Stimulated activated CD8-positive, alpha-beta memory T cell treated with anti-CD3 and anti-CD28 coated beads, Interleukin-4, amount 100 ng/mL, for 1 hour (primary cell): ENCODE results near the gene DLGAP1.
"Not testable (repeated sequence)": the region's sequence is repeated elsewhere in the genome, so short reads cannot be mapped to it uniquely, and the experiment has no call there.

Source experiments
- DNase-seq, 2 donors: peaks; one replicate each; pipeline ENCODE4 v3.0.0-alpha.2; 2020; ENCODE audit warnings: low read depth in 2 of 2, low spot score in 1 of 2

DLGAP1 gene

GRCh38 chr18:3667255-3668137 lies 787.6 kb downstream of the DLGAP1 start:
- no peak for DNase-seq

- DNase-seq: no peak
Observed at GRCh38 chr18:3666526-3667254, 788.4 kb downstream of the DLGAP1 start.

GRCh38 chr18:3665780-3666525 lies 789.2 kb downstream of the DLGAP1 start:
- peak; percentile 39 to 57 for DNase-seq

- no peak for DNase-seq
Observed at GRCh38 chr18:3665204-3665603, 789.9 kb downstream of the DLGAP1 start.

- DNase-seq: no peak
Observed at GRCh38 chr18:3664563-3665178, 790.4 kb downstream of the DLGAP1 start.

GRCh38 chr18:3663870-3664512 lies 791.1 kb downstream of the DLGAP1 start:
- DNase-seq: no peak

- no peak for DNase-seq
Observed at GRCh38 chr18:3661989-3662388, 793.1 kb downstream of the DLGAP1 start.

GRCh38 chr18:3660739-3661515 lies 794.2 kb downstream of the DLGAP1 start:
- no peak for DNase-seq

- no peak for DNase-seq
Observed at GRCh38 chr18:3658529-3658928, 796.6 kb downstream of the DLGAP1 start.

GRCh38 chr18:3655254-3656050 lies 799.7 kb downstream of the DLGAP1 start:
- no peak for DNase-seq

- DNase-seq: no peak
Observed at GRCh38 chr18:3654442-3655253, 800.5 kb downstream of the DLGAP1 start.

GRCh38 chr18:3653851-3654441 lies 801.2 kb downstream of the DLGAP1 start:
- DNase-seq: no peak

- DNase-seq: no peak
Observed at GRCh38 chr18:3653263-3653850, 801.8 kb downstream of the DLGAP1 start.

- no peak for DNase-seq
Observed at GRCh38 chr18:3652380-3653262, 802.5 kb downstream of the DLGAP1 start.

- DNase-seq: no peak
Observed at GRCh38 chr18:3651266-3651665, 803.8 kb downstream of the DLGAP1 start.

- DNase-seq: not testable (repeated sequence)
Observed at GRCh38 chr18:3650521-3651042, 804.5 kb downstream of the DLGAP1 start.
